Right atrium auricular region (tissue), 2 donors: Measurements from ENCODE around the gene PODNL1. TPM values are rescaled to one million over a fixed set of nuclear protein-coding genes. Genes with fewer than 3 reads are reported as not detected.

Experiments
- DNase-seq: peaks from one replicate; pipeline ENCODE4 v3.0.0-alpha.2; 2019; ENCODE audit warnings: low spot score
- H3K27ac ChIP-seq, 2 donors: fragments of 200-600 bp; sonication (generic); 1 replicate in 1 of 2; 2 replicates in 1 of 2; pipeline ENCODE4 v1.5.1; 2016 to 2019
- H3K27me3 ChIP-seq, 2 donors: fragments of 200-600 bp; sonication (generic); one replicate each; pipeline versions ENCODE4 v1.5.1 to v1.6.0; 2017 to 2019
- H3K36me3 ChIP-seq: fragments of 200-600 bp; sonication (generic); one replicate; pipeline ENCODE4 v1.5.1; 2016
- H3K4me1 ChIP-seq, 2 donors: fragments of 200-600 bp; sonication (generic); one replicate each; pipeline versions ENCODE4 v1.5.1 to v1.6.0; 2017 to 2019
- H3K4me3 ChIP-seq, 2 donors: fragments of 200-600 bp; sonication (generic); 1 replicate in 1 of 2; 2 replicates in 1 of 2; pipeline ENCODE4 v1.5.1; 2017 to 2019; ENCODE audit warnings: mild to moderate bottlenecking in 1 of 2, moderate library complexity in 1 of 2
- H3K9me3 ChIP-seq, 2 donors: fragments of 200-600 bp; sonication (generic); one replicate each; pipeline ENCODE4 v1.5.1; 2019
- total RNA-seq, 2 donors: library from RNA; depleted of rRNA; stranded (reverse); fragments of >200 nt; gene quantifications; one replicate each; pipeline ENCODE4 v1.1.0, GENCODE V29; 2016
- TF ChIP-seq, protein P1 (sequence below), 2 donors: fragments of 200-600 bp; sonication (generic); IDR thresholded peaks; one replicate each; pipeline ENCODE4 v1.5.1; 2019; ENCODE audit warnings: antibody characterized with exemption in 2 of 2

PODNL1 gene
- total RNA-seq, 2 donors from 2014 or later: 0.47 to 1.1 TPM

GRCh38 chr19:13883516-13884064 lies 54.6 kb downstream of the PODNL1 start:
- no peak for DNase-seq
- peaks cover 0 to 22% of the 10 kb centered on the region in 2 donors for H3K4me1 ChIP-seq
- no peak overlapping the region for H3K27ac ChIP-seq
- no peaks in the 10 kb centered on the region for H3K27me3 ChIP-seq
- H3K4me3 ChIP-seq: no peak overlapping the region
- no peaks in the 10 kb centered on the region for H3K9me3 ChIP-seq
- TF ChIP-seq, protein P1, sequence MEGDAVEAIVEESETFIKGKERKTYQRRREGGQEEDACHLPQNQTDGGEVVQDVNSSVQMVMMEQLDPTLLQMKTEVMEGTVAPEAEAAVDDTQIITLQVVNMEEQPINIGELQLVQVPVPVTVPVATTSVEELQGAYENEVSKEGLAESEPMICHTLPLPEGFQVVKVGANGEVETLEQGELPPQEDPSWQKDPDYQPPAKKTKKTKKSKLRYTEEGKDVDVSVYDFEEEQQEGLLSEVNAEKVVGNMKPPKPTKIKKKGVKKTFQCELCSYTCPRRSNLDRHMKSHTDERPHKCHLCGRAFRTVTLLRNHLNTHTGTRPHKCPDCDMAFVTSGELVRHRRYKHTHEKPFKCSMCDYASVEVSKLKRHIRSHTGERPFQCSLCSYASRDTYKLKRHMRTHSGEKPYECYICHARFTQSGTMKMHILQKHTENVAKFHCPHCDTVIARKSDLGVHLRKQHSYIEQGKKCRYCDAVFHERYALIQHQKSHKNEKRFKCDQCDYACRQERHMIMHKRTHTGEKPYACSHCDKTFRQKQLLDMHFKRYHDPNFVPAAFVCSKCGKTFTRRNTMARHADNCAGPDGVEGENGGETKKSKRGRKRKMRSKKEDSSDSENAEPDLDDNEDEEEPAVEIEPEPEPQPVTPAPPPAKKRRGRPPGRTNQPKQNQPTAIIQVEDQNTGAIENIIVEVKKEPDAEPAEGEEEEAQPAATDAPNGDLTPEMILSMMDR (IDR thresholded peaks at IDR 0.05): no peak
- no peaks in the 10 kb centered on the region for H3K36me3 ChIP-seq

- no peak for DNase-seq
- Histone ChIP-seq H3K4me1 (peaks cover 0 to 22% of the 10 kb centered on the region in 2 donors), H3K36me3 (no peaks in the 10 kb centered on the region), H3K4me3 (no peak overlapping the region), H3K9me3 (no peaks in the 10 kb centered on the region), H3K27me3 (no peaks in the 10 kb centered on the region), H3K27ac (no peak overlapping the region)
- TF ChIP-seq, protein P1 (IDR thresholded peaks at IDR 0.05): no peak
These were observed 55.4 kb downstream of the PODNL1 start for GRCh38 chr19:13882836-13883235.

- no peak for DNase-seq
- Histone ChIP-seq H3K27ac (no peak overlapping the region), H3K9me3 (no peaks in the 10 kb centered on the region), H3K4me3 (no peak overlapping the region), H3K4me1 (peaks cover 0 to 22% of the 10 kb centered on the region in 2 donors), H3K27me3 (no peaks in the 10 kb centered on the region), H3K36me3 (no peaks in the 10 kb centered on the region)
- TF ChIP-seq, protein P1 (IDR thresholded peaks at IDR 0.05): no peak
These were observed 55.8 kb downstream of the PODNL1 start for GRCh38 chr19:13882419-13882795.

DNA sequence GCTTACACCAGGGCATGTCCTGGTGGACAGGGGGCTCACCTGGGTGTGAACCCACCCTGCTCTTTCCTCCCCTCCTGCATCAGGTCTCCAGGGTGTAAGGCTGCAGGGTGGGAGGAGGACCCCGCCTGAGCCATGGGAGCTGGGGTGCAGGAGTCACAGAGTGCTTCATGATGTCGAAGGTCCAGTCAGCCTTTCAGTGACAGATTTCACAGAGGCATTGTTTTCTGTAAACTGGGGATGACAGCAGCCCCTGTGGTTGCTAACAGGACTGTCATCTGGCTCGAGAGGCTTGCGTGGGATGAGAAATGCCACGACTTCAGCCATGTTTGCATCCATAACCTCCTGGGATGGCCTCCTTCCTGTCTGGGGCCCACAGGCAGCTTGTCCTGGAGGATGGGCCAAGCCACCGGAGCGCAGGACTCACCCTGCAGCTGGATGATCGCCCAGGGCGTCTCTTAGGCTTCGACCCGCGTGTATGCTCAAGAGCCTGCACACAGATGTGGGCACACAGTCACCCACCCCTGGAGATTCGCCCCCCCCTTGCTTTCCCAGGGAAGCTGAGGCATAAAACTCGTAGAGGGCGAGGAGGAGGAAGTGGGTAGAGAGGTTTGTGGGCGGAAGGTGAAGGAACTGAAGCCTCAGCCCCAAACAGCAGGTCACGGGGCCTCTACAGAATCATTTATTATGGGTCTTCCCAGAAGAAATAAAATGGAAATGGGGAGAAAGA lies 56.4 kb downstream of the PODNL1 start:
- H3K27me3 ChIP-seq: no peaks in the 10 kb centered on the region
- DNase-seq: no peak
- no peaks in the 10 kb centered on the region for H3K9me3 ChIP-seq
- peak overlapping the region; percentile 16 to 82 for H3K27ac ChIP-seq
- TF ChIP-seq, protein P1 (IDR thresholded peaks at IDR 0.05): no peak
- H3K4me1 ChIP-seq: peaks cover 0 to 22% of the 10 kb centered on the region in 2 donors
- no peak overlapping the region for H3K4me3 ChIP-seq
- H3K36me3 ChIP-seq: no peaks in the 10 kb centered on the region

- peak overlapping the region in 1 of 2 donors; percentile 82 for H3K27ac ChIP-seq
- no peak for DNase-seq
- TF ChIP-seq, protein P1 (IDR thresholded peaks at IDR 0.05): no peak
- H3K4me3 ChIP-seq: no peak overlapping the region
- H3K36me3 ChIP-seq: no peaks in the 10 kb centered on the region
- peaks cover 0 to 22% of the 10 kb centered on the region in 2 donors for H3K4me1 ChIP-seq
- H3K27me3 ChIP-seq: no peaks in the 10 kb centered on the region
- H3K9me3 ChIP-seq: no peaks in the 10 kb centered on the region
These were observed 56.9 kb downstream of the PODNL1 start for GRCh38 chr19:13881251-13881691.

Other genes starting within 250 kb of the PODNL1 start
- gene MRI1, start 173.9 kb downstream of the PODNL1 start, total RNA-seq: 10 to 100 TPM; 18.2 to 19.4 TPM
- 100 to 1,000 TPM; 272 to 304 TPM for gene C19orf53, start 164.0 kb downstream of the PODNL1 start, total RNA-seq
- gene ZSWIM4, start 143.0 kb downstream of the PODNL1 start, total RNA-seq: 1 to 10 TPM; 5.7 to 9.8 TPM
- not detected for gene NANOS3, start 61.3 kb downstream of the PODNL1 start, total RNA-seq
- gene BRME1, start 32.3 kb downstream of the PODNL1 start, total RNA-seq: under 1 TPM; 0.28 to 0.70 TPM
- gene CC2D1A, start 32.2 kb downstream of the PODNL1 start, total RNA-seq: 10 to 100 TPM; 16.1 to 22.6 TPM
- 10 to 100 TPM; 10.6 to 12.2 TPM for gene DCAF15, start 14.1 kb upstream of the PODNL1 start, total RNA-seq
- 1 to 10 TPM; 3.2 to 5.2 TPM for gene RFX1, start 67.9 kb upstream of the PODNL1 start, total RNA-seq
- not detected for gene RLN3, start 89.7 kb upstream of the PODNL1 start, total RNA-seq
- 1 to 10 TPM; 3.5 to 3.7 TPM for gene IL27RA, start 93.3 kb upstream of the PODNL1 start, total RNA-seq
- under 1 TPM; 0.28 to 0.37 TPM for gene PALM3, start 123.7 kb upstream of the PODNL1 start, total RNA-seq
- 10 to 100 TPM in 1 of 2 donors, 1 to 10 TPM in 1; 8.7 to 12.1 TPM for gene MISP3, start 134.4 kb upstream of the PODNL1 start, total RNA-seq
- gene C19orf67, start 147.4 kb upstream of the PODNL1 start, total RNA-seq: not detected
- 10 to 100 TPM; 20.2 to 38.2 TPM for gene SAMD1, start 152.3 kb upstream of the PODNL1 start, total RNA-seq
- gene PRKACA, start 179.3 kb upstream of the PODNL1 start, total RNA-seq: 100 to 1,000 TPM; 144 to 185 TPM
- gene ASF1B, start 198.2 kb upstream of the PODNL1 start, total RNA-seq: 1 to 10 TPM in 1 of 2 donors, under 1 TPM in 1; 0.43 to 1.4 TPM